CD4-positive, alpha-beta T cell treated with Interferon gamma for 1 hour (primary cell): Measurements from ENCODE around the gene SAPCD1.

Experiments
- DNase-seq: peaks from one replicate; pipeline ENCODE4 v3.0.0-alpha.2; 2020

SAPCD1 gene

DNA sequence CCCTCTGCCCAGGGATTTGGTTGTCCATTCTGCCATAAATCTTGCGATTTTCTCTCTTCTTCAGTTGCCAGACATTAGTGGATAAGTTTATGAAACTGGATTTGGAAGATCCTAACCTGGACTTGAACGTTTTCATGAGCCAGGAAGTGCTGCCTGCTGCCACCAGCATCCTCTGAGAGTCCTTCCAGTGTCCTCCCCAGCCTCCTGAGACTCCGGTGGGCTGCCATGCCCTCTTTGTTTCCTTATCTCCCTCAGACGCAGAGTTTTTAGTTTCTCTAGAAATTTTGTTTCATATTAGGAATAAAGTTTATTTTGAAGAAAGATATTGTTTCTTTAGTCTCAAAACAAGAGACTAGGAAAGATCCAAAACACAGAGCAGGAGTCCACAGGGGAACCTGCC is at the start of gene SAPCD1:
TSS of gene SAPCD1 (plus strand) at position 301 of the 400 bp plus-strand sequence. CDS start 399 bp downstream, outside the sequence.
- DNase-seq: no peak

DNA sequence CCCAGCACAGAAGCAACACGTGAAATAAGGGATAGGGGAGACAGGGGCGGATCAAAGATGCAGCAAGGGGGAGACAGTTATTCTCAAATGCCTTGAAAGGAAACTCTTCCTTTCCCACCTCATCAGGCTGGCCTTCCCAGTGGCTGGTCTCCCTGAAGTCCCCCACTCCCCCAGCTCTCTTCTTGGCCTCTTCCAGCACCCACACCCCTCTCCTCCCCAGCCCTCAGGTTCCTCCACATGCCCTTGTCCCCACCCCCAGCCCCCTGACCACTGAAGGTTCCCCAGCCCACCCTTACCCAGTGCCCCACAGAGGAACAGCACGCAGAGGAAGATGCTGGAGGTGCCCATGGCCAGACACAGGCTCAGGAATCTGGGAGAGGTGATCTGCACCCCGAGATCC is 49.0 kb upstream of the SAPCD1 start:
- DNase-seq: no peak

DNA sequence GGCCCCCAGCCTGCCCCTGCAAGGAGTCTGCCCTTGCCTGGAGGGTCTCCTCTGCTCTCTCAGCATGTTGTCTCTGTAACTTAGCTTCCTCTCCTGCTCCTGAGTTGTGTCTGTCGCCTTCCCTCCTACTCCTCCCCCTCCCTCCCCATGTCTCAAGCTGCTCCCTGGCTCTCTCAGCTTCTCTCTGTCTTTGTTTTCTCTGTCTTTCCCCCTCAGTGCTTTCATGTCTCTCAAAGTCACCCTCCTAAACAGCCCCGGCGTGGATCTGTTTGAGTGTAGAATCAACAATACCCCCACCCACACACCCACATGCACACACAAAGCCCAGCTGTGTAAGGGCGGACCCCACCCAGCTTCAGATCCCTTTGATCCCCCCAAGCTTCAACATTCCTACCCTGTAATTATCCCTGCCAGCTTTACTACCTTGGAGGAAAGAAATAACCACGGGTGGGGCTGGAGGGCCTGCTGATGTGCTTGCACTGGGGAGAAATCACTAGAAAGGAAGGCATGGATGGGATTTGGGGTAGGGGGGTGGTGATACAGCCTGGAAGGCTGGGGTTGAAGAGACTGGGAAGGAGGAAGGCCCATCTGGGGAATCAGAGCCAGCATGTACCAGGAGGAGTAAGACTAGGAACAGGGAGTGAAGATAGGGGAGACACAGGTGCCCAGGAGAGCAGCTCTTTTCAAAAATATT is 48.3 kb upstream of the SAPCD1 start:
- DNase-seq: no peak

DNA sequence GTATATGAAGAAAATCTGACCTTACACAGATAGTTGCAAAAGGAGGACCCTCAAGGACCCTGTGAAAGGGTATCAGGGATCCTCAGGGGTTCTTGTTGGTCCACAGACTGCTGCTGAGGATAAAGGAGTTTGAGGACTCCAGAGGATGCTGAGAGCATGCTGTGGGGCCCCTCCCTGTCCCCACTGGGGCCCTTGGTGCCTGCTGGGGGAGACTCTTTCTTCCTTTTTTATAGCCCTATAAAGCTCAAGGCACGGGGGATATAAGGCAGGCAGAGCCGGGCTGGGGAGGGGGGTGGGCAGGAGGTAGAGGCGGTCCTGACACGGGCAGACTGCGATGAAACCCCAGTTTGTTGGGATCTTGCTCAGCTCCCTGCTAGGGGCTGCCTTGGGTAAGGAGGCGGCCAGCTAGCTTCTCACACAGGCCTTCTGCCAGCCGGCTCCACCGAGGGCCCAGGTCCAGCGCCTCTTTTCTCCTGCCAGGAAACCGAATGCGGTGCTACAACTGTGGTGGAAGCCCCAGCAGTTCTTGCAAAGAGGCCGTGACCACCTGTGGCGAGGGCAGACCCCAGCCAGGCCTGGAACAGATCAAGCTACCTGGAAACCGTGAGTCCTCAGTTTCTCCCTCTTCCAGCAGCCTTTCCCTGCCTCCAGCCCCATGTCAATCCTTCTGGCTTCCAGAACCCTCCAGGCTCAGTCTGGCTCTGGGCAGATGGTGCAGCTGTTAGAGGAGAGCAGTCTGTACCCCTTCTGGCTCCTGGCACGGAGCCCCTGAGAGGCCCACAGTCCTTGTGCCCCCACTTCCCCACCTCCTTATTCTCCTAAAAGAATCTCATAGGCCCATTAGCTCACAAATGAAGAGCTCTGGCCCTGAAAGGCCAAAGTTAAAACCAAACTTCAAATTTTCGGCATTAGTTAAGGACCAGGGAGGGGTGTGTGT is 47.2 kb upstream of the SAPCD1 start, which contains the start of gene LY6G6D:
TSS of gene LY6G6D (plus strand) at position 327 of the 937 bp plus-strand sequence. CDS start at position 335, 8 bp downstream.
- no peak for DNase-seq

DNA sequence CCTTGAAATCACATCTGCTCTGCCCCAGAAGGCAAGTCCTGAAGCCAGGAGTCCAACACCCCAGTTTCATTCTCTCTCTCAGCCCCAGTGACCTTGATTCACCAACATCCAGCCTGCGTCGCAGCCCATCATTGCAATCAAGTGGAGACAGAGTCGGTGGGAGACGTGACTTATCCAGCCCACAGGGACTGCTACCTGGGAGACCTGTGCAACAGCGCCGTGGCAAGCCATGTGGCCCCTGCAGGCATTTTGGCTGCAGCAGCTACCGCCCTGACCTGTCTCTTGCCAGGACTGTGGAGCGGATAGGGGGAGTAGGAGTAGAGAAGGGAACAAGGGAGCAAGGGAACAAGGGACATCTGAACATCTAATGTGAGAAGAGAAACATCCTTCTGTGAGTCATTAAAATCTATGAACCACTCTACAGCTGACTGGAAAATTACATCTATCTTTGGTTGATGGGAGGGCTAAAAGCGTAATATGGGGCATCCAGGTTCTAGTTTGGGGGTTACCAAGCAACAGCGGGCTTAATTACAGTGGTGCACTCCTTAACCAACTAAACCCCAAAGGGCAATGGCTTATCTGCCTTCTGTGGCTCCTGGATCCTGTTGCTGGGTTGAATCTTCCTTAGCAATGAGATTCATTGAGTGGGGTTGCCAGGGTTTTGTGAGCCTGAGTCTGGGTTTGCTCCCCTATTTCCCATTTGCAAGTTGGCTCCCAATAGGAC is 44.8 kb upstream of the SAPCD1 start:
- no peak for DNase-seq

DNA sequence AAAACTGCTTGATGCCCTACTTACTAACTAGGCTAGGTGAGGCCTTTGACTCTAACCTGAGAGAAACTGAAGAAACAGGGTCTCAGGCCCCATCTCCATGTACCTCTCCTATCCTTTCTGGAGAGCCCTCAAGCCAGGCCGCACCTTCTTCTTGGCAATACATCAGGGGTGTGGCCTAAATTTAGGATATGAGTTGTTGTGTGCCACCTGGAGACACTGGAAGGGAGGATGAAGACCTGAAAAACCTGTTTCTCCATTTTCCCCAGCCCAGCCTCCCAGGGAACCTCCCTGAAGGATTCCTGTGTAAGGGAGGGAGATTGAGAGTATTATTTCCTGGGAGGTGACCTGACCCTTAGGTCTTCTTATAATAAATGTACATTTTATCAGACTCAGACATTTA is 44.2 kb upstream of the SAPCD1 start:
- DNase-seq: no peak

DNA sequence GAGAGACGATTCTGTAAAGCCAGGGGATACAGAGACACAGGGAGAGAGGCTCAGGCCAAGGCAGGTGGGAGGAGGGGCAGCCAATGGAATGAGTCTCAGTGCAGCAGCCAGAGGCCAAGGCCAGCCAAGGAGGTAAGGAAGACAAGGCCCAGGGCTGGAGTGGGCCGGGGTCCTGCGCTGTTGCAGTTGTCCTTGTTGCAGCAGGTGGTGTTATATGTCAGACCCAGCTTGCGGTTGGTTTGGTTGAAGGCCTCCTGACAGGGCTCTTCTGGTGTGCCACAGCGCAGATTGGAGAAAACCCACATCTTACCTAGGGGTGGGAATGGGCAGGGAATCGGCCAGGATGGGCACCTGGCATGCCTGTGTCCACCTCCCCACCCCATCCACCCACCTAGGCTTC is 43.5 kb upstream of the SAPCD1 start:
- no peak for DNase-seq

DNA sequence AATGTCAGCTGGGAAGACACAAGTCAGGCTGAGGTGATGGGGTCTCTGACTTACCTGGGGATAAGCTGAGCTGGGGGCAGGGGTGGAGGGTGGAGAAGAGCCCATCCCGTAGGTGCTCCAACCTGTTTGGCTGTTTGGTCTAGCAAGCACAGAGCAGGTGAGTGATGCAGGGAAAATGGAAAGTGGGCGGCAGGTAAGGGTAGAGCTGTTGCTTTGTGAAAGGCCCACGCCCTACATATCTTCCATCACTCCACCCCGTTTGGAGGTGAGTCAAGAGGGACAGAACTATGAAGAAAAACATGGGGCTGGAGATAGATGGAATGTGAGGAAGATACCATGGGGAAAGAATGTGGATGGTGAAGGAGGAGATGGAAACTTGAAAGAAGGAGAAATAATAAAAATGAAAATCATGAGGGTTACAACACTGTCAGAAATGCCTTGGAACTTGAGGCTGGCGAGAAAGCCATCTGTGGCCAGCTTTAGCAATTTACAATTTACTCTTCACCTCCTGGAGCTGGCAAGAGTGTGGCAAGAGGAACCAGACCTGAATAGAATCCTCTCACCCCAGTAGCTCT is 42.2 kb upstream of the SAPCD1 start:
- no peak for DNase-seq

DNA sequence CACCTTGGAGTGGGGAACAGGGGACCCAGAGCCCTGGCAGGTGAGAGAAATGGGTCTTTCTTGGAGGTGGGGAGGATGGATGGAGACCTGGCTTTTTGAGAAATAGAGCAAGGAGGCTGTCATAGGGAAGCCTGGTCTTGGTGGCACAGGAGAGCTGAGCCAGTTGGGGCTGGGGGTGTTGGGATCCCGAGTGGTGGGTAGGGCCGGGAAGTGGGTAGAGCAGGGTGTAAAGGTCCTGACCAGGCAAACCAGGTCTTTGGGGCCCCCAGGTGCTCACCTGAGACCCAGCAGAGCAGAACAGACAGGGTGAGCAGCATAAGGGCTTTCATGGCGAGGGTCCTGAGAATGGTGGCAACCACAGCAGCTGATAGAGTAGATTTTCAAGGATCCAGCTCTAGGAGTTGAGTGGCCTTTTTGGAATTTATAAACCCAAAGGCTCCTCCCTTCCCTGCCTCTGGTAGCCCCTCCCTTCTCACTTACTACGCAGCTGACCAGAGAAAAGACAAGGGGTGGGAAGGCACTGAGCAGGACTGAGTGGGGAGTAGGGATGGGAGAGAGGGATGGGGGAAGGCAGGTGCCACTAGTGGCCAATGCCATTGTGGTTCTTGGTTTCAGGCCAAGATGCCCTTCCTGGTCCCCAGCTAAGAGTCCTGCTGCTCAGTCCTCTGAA is 41.0 kb upstream of the SAPCD1 start, which contains the start of gene LY6G6C:
TSS of gene LY6G6C (minus strand) at position 396 of the 670 bp plus-strand sequence. CDS start at position 329, 67 bp downstream.
- no peak for DNase-seq

DNA sequence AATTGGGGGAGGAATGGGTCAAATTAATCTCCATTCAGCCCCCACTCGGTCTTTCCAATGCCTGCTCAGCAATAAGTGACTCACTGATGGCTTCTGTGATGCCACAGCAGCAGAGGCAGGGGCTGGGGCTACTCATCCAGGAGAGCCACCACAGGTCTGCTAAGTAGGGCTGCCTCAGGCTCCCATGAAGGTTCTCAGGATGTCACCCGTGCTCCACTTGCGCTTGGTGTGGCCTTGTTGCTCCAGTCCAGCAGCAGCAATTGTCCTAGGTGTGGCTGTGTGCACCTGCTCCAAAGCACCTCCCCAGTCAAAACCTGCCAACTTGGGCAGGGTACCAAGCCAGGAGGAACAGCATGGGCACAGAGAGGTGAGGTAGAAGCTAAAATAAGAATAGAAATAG is 40.3 kb upstream of the SAPCD1 start:
- DNase-seq: no peak

DNA sequence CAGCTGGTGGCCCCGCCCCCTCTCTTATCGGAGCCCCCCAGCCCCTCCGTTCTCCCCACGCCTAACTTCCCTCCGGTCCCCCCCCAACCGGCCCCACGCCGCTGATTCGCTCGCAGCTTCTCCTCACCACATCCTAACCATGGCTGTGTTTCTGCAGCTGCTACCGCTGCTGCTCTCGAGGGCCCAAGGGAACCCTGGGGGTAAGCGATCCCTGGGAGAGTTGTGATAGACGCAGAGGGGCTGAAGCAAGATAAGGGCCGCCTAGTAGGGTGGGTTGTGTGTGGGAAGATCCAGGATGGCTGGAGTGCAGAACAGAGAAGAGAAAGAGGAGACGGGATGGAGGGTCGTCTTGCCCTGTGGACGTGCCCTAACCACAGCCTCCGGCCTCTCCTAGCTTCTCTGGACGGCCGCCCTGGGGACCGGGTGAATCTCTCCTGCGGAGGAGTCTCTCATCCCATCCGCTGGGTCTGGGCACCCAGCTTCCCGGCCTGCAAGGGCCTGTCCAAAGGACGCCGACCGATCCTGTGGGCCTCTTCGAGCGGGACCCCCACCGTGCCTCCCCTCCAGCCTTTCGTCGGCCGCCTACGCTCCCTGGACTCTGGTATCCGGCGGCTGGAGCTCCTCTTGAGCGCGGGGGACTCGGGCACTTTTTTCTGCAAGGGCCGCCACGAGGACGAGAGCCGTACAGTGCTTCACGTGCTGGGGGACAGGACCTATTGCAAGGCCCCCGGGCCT is 39.0 kb upstream of the SAPCD1 start, which contains the start of gene MPIG6B:
TSS of gene MPIG6B (plus strand) at position 129 of the 735 bp plus-strand sequence. CDS start at position 140, 11 bp downstream.
- DNase-seq: no peak

DNA sequence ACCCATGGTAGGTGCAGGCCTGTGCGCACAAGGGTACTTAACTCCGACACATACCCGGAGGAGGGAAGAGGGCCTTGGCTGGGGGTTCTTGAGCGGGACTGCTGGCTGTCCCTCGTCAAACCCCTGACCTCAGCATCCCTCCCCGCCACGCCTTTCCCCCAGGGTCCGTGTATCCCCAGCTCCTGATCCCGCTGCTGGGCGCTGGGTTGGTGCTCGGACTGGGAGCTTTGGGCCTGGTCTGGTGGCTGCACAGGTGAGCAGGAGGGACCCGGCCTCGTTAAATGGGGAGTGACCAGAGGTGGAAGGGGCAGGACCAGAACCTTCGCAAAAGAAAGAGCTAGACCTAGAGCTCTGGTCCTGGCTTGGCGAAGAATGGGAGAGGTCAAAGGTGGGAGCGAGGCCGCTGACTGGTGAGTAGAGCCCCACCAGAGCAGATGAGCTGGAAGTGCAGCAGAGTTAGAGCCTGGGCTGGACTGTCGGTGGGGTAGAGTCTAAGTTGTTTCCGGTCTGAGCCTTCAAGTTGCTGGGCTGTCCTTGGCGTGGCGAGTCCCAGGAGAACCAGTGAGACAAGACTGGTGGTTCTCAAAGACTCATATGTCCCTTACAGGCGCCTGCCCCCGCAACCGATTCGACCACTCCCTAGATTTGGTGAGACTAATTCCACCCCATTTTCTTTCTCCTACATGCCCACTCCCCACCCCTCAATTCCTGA is 38.3 kb upstream of the SAPCD1 start:
- no peak for DNase-seq

DNA sequence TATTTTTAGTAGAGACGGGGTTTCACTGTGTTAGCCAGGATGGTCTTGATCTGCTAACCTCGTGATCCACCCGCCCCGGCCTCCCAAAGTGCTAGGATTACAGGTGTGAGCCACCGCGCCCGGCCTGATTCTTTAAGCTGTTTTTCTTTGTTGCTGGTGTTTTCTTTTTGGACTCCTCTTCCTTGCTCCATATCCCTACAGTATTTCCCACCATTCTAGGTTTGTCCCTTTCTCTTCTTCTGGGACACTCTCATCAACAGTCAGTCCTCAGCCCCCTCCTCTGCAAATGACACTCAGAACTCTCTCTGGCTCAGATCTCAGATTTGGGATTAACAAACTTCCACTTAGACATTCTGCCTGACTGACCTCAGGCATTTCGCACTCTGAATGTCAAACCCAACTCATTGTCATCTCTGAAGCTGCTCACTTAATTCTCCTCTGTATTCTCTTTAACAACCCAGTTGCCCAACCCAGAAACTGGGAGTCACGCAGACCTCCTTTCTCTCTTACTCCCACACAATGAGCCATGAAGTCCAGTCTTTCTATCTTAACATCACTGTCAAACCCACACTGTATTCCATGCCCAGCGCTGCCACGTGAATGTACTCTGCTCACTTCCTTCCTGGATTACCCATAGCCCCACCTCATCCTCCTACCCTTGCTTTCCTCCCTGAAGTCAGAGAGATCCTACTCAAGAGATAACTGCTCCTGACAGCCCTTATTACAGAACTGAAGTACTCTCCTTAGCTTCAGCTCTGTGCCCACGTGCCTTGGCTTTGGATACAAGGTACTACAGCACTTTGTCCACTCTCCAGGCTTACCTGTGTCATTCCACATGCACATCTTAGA is 36.7 kb upstream of the SAPCD1 start:
- DNase-seq: no peak

DNA sequence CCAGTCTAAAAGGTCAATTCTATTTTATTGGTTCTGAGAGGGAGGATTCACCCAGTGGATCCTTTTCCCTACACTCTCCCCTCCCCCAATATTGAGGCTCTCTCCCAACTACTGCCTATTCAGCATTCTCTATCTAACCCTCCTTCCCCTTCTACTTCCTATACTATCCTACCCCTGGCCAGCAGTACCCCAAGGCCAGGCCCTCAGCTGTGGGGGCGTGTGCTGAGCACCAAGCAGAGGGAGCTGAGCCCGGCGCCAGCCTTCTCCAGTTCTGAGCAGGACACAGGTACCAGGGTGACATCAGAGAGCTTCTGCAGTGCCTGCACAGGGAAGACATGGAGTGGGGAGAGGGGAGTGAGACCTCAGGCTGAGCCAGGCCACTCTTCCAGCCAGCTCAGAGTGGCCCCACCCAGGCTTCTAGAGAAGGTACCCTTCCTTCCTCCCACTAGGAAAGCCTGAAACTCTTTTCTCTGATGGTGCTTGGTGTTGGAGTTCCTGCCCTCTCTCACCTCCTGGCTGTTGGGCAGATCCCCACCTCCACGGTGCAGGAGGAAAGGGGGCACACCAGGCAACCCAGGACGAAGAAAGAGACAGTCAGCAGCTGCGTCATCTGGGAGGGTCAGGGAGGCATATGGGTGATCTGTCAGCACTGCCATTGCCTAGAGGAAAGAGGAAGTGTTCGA is 35.3 kb upstream of the SAPCD1 start:
- DNase-seq: peak; percentile 71

DNA sequence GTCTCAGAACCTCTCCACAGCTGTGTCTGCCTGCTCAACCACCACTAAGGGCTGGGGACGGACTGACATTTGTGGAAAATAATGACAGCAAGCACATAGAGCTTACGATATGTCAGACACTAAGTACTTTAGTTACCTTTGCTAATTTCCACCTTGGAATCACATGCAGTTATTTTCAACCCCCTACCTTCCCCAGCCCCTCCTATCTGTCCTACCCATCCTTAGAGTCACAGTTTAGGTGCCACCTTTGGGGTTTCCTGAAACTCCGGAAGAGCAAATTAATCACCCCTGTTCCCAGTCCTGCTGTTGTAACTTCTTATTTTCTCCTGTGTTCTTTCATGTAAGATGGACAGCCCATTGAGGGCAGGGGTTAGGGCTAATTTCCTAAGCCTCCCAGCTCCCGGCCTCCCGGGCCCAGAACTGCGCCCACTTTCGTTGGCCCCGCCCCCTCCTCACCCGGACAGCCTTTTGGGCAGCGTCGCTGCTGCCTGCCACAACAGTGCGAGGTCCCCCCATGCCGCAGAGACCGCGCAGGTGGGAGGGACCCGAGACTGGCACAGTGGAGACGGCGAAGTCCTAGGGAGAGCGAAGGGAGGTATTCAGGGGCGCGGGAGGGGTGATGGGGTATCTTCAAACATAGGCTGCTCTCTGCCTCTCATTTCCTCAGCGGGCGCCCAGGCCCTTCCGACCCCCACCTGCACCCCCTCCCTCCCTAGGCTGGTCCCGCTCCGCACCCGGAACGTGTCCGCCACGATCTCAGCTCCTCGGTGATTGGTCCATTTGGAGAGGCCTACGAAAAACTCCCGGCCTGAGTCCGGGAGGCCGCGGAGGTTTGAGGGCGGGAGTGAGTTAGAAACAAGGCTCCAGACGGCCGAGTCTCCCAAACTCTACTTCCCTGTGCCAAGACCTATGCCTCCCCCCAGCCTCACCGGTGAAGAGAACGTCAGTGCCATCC is 34.5 kb upstream of the SAPCD1 start:
- DNase-seq: no peak

DNA sequence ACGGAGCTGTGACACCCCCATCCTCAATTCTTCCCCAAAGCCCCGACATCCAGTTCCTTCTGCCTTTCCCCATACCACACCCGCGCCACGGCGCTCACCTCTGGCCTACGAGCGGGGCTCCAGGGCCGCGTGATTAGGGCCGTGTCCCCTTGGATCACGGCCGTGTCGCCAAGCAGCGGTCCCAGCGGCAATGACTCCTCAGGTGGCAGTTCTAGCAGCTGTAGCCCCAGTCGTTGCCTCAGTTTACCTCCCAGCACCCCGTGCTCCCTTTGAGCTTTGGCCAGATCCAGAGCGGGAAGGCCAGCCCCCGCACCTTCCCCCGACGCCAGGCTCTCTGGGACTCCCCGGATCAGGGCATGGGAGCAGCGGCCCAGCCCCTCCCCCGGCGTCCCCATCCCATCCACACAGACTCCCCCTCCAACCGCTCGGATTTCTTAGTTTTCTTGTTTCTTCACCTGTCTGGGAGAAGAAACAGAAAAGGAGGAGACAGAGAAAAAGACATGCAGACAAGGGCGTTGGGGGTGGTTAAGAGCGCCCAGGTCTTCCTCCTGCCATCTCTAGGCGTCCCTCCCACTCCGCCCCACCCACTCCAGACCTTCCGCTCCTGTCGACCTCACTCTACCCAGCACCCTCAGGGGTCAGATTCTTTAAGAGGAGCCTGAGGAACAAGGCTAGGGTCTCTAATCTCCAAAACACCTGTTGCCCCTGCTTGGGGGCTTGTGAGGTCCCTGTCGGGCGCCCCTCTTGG is 33.5 kb upstream of the SAPCD1 start, which contains the start of gene DDAH2:
TSS of gene DDAH2 (minus strand) at position 533 of the 748 bp plus-strand sequence. CDS start at position 395, 138 bp downstream.
- no peak for DNase-seq

DNA sequence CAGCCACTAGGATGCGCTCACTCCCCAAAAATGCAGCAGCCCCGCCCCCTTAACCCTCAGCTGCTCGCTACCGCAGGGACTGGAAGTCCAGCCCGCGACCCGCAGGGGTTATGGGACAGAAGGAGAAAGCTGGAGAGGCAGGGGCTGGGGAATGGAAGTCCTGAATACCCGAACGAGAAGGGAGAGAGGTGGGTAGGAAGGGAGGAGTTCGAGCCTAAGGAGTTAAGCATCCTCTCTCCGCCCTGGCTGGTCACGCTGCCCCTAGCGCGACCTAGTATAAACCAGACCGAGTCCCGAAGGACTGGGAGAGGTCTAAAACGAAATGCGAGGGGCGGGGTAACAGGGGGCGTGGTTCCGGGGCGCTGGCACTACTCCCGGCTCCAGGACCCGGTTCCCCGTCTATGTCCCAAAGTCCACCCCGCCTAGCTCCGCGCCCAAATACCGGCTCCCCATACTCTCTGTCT is 32.9 kb upstream of the SAPCD1 start:
- DNase-seq: peak; percentile 82
